Stimulated activated CD4-positive, alpha-beta T cell treated with anti-CD3 and anti-CD28 coated beads, Interleukin-15, amount 100 ng/mL, for 24 hours (primary cell): Measurements from ENCODE around the gene MTUS2.

Experiments used
- DNase-seq: peaks from one replicate; pipeline ENCODE4 v3.0.0-alpha.2; 2020

MTUS2 gene

GRCh38 chr13:29494520-29494919 is 674.4 kb downstream of the MTUS2 start:
- DNase-seq: no peak

DNA sequence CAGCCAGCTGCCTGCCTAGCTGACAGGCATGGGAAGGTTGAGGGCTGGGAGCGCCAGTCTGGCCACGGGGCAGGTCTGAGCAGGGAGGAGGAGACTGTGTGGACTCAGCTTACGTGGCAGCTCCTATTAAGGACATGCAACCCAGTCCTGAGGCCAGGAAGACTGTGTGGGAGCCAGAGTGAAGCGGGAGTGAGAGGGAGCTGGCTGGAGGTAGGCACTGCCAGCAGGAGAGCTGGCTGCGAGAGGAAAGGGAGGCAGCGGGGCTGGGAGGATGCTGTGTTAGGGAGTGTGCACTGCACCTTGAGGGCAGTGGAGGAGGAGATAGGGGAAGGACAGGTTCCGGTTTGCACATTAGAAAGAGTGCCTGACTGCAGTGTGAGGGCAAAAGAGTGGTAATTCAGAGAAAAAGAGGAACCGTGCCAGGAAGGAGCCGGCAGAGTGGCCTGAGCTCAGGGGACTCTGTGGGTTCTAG is 676.1 kb downstream of the MTUS2 start:
- no peak for DNase-seq

- DNase-seq: no peak
Measured at GRCh38 chr13:29497137-29497654, 677.1 kb downstream of the MTUS2 start.

DNA sequence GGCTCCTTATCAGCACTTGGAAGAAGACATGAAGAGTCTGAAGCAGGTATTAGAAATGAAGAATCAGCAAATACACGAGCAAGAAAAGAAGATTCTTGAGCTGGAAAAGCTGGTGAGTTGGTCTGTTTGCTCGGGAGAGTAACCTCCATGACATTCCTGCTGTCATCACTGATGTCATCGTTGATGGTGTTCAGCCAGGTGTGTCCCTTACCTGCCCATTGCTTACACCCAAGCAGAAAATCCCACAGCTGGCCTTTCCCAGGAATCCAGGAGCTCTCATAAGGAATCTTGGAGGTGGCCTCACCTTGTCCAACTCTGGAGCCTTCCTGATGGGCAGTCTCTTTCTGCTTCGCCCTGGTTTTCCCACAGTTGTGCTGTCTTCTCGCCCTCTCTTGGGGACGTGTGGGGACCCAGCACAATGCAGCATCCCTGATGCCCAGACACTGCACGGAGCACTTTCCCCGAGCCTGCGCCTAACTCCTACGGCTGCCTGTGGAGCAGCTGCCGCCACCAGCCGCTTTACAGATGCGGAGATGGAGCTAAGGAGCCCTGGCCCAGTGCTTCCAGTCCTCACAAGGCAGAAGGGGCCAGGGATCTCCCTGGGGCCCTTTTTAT is 678.4 kb downstream of the MTUS2 start:
- DNase-seq: no peak

DNA sequence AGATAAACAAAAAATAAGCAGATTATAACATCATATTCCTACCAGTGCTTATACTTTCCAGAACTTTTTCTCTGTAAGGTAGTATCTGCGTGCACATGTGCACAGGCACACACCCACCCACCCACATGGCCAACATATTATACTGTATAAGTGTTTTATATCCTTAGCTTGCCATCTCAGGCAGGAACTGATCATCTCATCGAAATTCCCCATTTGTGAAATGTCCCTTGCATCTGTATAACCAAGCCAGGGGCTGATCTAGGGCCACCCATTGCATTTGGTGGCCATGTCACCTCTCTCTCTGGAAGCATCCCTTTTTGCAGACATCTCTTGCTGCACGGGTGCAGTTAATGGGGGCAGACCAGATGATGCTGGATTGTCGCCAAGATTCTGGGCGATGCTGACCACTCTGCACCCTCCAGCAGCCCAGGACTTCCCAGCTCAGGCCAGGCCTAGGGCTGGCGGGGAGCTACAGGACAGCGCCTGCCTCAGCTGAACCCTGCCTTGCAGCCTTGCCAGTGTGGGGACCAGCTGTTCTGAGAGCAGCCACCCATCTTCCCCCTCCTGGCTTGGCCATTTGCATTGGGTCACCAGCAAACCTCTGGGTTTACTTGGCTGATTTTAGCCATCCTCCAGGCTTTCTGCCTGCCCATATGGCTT is 679.5 kb downstream of the MTUS2 start:
- DNase-seq: no peak

DNA sequence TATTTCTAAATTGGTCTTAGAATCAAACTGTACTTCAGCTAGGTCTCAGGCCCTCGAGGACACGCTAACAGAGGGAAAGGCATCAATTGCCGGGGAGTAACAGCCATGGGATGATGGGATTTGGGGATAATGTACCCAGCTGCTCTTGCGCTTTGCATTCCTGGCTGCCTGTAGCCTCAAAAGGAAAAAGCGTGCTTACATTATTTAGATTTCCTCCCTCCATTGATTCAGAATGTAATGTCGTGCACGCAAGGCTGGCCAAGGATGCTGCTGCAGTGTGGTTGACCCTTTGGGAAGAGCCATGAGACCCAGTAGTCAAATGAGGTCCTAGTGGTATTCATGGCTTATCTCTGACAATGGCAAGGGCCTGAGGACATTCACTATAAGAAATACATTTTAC is 680.2 kb downstream of the MTUS2 start:
- no peak for DNase-seq

GRCh38 chr13:29501674-29502073 is 681.5 kb downstream of the MTUS2 start:
- DNase-seq: no peak

DNA sequence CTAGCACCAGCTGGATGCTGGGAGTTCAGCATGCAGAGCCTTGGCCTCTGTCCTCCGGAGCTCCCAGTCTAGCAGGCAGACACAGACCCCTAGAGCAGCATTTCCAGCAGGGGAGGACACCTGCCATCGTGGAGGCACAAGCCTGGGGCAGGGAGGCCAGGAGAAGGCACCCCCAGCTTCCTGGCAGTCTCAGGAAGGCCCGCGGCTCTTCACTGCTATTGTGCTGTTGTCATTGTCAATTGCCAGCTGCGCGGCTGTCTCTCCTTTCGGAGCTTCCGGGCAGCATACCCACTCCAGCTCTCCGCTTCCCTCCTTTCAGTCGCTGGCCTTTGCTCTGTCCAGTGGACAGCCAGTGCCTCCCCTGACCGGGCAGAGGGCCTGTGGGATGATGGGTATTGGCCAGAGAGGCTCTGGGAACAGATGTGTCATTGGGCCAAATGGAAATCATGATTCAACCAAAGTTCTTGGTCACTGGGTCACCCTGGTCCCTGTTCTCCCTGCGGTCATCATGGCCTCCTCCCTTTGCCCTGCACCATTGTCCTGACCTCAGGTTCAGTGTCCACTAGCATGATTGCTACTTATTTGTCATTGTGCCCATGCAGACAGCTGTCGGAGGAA is 682.4 kb downstream of the MTUS2 start:
- DNase-seq: no peak

GRCh38 chr13:29503041-29503837 is 683.1 kb downstream of the MTUS2 start:
- DNase-seq: peak; percentile 23

- no peak for DNase-seq
Measured at GRCh38 chr13:29504691-29505090, 684.6 kb downstream of the MTUS2 start.

GRCh38 chr13:29505511-29505910 is 685.4 kb downstream of the MTUS2 start:
- DNase-seq: no peak

GRCh38 chr13:29505950-29506349 is 685.8 kb downstream of the MTUS2 start:
- DNase-seq: no peak

- DNase-seq: no peak
Measured at GRCh38 chr13:29507356-29507755, 687.2 kb downstream of the MTUS2 start.

DNA sequence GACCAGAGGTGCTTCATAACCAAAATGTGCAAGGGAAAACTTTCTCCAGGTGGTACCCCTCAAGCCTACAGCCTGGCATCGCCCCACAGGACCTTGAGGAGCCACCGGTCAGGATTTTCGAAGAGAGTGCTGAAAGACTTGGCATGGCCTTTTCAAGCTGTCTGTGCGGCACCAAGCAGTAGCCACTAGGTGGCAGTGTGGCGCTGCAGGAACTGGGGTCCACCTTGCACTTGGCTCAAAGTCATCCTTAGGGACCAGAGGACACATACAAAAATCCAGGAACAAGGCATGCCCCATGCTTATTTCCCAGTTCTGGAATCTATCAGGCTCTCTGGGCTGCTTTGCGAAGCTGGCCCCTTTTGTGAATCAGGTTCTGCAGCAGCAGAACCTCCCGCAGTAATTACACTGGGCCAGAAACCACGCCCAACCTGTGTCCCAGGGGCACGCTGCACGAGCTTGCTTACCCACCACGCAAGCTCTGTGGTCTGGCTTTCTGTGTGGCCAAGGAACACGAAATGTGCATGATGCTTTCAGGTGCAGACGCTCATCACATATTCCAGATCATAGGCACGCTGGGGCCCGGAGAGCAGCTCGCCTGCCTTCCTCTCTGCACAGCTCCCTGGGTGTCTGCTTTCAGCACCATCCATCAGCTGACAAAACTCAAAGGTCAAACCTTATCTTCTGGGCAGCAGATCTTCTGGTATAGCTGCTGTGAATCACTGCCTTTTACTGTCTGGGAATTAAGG is 688.2 kb downstream of the MTUS2 start:
- peak; percentile 80 for DNase-seq

GRCh38 chr13:29508876-29509252 is 688.7 kb downstream of the MTUS2 start:
- no peak for DNase-seq

GRCh38 chr13:29509999-29510589 is 690.0 kb downstream of the MTUS2 start:
- DNase-seq: no peak

- no peak for DNase-seq
Measured at GRCh38 chr13:29510651-29511084, 690.5 kb downstream of the MTUS2 start.

- DNase-seq: no peak
Measured at GRCh38 chr13:29511106-29511796, 691.1 kb downstream of the MTUS2 start.

- no peak for DNase-seq
Measured at GRCh38 chr13:29511980-29512379, 691.8 kb downstream of the MTUS2 start.

DNA sequence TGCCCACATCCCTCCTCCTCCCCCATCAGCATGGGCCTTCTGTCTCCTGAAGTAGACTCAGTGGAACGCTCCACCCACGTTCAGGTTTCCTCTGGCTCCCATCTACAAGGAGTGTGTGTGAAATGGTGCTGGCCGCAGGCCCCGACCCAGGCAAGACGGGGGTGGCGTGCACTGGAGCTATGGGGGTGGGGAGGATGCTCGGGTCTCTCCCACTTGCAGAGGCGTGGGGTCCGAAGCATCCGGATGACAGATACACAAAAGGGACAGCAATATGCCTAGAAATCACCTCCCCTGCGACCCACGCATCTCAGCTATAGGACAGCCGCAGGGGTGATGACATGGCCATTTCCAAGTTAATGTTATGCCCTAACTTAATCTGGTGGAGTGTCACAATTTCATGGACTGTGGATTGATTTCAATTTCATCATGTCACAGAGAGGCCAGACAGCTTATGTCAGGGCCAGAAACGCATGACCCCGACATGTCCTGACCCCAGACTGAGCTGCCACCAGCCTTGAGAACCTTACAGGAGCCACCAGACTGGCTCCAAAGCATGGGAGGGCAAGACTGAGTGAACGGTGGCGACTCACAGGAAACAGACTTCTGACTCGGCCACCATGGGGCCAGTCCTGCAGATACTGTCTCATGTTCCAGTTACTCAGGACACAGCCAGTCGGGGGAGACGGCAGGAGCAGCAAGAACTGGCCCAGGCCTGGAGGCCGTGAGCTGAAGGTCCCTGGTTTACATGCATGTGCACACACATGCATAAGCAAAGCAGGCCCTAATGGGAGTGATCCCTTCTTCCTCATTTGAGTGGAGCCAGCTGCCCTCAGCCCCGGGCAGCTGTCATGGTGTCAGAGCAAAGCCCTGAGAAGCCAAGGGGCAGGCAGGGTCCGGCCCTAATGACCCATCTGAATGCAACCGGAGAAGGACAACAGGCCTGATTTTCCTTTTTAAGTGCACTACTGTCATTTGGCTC is 693.2 kb downstream of the MTUS2 start:
- DNase-seq: no peak
